Middle frontal gyrus (tissue), 1 donor: ENCODE data around the gene SUFU.
"Not testable (repeated sequence)": the region's sequence is repeated elsewhere in the genome, so short reads cannot be mapped to it uniquely, and the experiment has no call there.

Experiments used
- DNase-seq: peaks from one replicate; pipeline ENCODE4 v3.0.0-alpha.2; 2015; ENCODE audit warnings: low spot score; ENCODE audit errors: extremely low spot score

SUFU gene

DNA sequence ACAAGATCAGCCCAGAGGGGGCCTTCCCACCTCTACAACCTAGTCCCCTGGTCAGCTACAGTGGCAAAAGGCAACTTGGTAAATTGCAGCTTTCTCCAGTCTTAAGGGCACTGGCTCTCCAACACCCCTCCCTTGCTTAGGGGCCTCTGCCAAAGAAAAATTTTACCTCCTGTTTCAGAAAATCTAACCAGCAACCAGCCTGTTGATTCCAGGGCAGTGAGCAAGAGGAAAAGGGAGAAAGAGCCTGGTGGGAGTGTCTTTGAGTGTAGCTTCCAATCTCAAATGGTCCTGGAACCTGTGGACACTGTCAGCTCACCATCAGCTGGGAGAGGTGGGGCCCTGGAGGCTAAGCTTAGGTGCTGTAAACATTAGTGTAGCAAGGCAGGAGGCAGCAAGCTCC, 24.1 kb upstream of the SUFU start:
- no peak for DNase-seq

DNA sequence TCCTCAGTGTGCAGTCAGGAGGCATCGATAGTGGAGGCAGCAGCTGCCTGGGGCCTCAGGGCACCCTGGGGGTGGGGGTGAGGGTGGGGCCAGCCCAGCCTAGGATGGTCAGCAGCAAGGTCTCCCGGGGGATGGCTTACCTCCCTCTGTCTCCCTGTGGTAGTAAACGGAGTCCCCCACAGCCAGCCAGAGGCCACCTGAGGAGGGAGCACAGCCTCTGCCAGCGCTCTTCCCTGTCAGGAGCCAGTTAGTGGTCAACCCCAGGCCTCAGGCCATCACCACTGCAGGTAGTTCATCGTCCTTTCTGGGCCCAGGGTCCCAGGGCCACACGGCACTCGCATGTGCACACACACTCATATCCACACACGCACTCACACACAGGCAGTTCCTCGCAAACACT, 23.4 kb upstream of the SUFU start:
- no peak for DNase-seq

DNA sequence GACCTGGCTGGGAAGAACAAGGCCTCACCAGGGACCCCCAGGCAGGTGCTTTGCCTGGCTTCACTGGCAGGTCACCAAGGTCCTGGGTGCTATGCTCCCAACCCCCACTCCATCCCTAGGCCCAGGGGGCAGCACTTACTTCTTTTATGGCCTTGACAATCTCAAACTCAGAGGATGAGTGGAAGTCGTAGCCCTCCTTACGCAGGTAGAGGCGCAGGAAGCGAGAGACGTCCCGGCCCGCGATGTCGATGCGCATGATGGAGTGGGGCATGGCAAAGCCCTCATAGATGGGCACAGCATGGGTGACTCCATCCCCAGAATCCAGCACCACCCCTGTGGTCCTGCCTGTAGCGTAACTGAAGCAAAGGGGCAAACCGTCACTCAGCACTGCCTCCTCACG, 19.8 kb upstream of the SUFU start:
- DNase-seq: no peak

DNA sequence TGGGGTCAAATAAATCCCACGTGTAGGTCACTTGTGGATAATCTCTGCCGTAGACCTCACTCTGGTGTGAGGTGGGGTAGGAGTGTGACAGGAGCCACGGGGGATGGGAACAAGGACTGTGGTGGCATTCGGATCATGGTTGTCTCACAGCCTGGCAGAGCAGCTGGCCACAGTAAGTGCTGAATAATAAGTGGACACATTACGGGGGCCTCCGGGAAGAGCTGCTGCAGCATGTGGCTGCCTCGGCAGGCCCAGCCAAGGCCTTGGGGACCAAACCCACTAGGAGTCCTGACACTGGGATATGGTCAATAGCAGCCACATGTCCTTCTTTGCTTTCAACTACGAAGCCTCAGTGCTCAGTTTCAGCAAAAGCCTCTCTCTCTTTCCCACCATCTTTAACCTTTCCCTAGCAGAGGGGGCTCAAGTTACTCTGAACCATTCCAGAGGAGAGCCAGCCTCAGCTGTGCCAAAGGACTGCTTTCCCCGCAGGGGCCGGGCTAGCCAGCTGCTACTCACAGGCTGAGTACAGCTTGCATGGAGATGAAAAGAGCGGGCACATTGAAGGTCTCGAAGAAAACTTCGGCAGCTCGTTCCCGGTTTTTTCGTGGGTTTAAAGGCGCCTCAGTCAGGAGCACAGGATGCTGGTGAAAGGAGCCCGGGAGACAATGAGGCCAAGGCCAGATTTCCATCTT, 18.5 kb upstream of the SUFU start:
- DNase-seq: no peak

DNA sequence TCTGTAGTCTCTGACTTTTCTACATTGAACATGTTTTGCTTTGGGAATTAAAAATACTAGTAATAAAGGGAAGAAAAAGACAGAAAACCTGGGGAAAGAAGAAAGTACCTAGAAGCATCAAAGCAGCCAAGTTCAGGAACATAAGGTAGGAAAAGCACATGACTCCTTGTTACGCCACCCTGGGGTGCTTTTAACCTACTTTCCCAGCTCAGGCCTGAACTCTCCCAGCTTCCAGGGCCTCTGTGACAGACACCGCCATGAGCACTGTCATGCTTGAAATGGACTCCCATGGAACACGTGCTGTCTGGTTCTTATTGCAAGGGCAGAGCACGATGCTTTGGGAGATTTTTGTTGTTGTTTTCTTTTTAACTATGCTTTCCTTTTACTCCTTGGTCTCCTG, 12.6 kb upstream of the SUFU start:
- no peak for DNase-seq

DNA sequence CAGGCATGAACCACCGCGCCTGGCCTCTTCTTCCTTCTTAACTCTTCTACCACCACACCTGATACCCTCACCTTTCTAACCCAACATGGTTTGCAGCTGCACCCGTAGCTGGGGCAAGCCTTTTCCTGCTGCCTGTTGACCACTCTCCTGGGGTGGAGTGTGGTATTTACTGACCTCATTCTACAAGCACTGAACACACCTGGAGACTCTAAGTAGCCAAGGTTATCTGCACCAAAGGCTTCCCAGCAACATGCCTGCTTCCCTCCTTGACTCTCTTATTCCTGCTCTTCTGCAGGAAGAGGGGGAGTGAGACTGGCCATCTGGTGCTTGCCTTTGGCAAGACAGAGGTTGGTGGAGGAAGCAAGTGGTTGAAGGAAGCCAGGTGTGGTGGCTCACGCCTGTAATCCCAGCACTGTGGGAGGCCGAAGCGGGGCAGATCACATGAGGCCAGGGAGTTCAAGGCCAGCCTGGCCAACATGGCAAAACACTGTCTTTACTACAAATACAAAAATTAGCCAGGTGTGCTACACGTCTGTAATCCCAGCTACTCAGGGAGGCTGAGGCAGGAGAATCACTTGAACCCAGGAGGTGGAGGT, 11.3 kb upstream of the SUFU start:
- no peak for DNase-seq

DNA sequence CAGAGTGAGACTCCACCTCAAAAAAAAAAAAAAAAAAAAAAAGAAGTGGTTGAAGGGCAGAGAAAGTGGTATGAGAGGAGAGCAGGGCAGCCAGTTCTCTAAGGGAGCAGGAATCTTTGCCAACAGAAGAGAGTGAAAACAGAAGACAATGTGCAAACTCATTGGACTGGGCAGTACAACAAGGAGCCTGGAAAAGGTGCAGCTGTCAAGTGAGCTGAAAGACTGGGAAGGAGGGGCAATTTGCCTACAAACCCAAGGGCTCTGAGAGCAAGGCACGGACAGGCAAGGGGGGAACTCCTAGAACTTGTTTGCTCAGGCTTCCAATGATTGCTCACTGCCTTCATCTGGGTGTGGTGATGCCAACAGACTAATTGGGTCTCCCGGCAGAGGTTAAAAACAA, 10.8 kb upstream of the SUFU start:
- DNase-seq: no peak

DNA sequence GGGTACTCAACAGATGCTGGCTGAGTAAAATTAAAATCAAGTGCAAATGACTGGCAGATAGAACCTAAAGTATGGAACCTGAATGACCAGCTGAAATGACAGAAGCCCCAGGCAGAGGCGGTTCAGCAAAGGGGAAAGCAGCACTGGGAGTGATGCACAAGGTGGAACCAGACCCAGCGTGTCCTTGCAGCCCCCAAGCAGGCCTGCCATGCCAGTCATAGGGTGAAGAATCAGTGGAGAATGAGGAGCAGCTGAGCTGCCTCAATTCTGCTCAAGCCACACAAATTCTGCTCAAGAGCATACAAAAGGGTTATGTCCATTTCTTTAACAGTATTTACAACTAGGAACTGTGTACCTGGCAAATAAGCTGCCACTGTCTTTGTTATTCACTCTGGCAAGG, 10.0 kb upstream of the SUFU start:
- DNase-seq: no peak

DNA sequence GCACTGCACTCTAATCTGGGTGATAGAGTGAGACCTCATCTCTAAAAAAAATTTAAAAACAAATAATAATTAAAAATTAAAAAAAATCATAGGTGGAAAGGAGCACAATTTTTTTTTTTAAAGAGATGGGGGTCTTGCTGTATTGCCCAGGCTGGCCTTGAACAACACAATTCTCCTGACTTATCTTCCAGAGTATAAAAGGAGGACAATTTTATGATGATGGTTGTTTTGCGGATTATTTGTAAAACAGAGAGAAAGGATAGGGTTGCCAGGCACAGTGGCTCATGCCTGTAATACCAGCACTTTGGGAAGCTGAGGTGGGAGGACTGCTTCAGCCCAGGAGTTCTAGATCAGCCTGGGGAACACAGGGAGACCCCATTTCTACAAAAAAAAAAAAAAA, 6.2 kb upstream of the SUFU start:
- no peak for DNase-seq

DNA sequence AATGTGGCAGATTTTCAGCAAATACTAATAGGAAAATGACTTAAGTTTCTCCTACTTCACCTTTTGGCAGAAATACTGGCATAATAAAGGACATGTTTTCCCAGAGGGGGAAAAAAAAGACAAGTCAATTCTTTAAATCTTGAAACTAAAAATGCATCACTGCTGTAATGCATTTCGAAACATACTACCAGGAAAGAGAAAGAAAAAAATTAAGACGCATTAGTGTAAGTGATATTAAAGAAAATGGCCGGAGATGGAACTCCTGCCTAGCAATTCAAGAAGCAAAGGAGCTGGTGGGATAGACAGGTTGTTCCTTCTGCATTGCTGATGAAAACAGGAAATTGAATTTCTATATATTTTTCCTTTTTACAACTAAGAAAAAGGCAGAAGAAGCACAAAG, 4.4 kb upstream of the SUFU start:
- DNase-seq: no peak

DNA sequence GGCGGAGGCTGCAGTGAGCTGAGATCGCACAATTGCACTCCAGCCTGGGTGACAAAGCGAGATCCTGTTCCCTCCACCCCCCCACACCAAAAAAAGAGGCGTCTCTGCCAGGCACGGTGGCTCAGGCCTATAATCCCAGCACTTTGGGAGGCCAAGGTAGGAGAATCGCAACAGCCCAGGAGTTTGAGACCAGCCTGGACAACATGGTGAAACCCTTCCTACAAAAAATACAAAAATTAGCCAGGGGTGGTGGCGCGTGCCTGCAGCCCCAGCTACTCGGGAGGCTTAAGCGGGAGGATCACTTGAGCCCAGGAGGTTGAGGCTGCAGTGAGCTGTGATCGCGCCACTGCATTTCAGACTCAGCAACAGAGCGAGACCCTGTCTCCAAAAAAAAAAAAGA, 3.1 kb upstream of the SUFU start:
- DNase-seq: not testable (repeated sequence)

DNA sequence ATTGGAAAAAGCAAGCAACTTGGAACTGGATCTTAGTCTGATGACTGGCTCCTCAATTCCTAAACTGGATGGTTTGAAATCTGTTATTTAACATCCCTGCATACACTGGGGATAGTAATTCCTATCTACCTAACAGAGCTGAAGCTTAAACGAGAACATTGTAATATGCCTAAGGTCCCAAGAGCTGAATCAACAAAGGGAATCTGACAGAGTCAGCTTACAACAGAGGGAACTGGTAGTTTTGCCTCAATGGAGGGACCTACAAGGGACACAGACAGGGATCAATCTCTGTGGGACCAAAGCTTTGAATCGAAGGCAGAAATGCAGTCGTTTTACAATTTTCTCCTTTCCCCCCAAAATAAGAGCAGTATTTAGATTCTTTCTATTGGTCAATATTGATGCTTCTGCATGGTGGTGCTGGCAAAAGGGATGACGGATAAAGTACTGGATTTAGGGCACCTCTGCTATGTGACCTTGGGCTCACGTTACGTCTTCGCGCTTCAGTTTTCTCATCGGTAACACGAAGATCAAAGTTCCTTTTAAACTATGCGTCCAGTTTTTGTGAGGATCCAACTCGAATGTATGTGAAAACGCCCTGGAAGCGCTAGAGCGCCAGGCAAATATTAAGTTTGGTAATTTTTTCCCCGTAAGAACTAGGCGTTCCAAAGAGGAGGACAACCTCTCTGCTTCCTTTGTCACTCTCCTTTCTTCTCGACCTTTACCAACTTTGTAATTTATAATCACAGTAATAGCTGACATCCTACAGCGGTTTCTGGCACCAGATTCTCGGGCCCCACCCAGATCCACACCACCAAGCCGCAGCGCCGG, 2.4 kb upstream of the SUFU start:
- DNase-seq: no peak

DNA sequence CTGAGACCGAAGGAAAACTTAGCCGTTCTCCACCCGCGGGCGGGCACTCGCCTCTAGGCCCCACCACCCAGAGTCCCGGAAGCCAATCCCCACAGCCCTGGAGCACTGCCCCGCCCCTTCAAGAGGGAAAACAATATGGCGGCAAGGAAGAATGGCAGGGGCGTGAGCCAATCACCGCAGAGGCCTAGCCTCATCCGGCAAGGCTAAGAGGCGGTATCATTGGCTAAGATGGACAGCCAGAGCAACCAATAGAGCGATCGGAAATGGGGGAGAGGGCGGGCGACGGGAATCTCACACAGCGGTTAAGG, 1.8 kb upstream of the SUFU start:
- peak; percentile 96 for DNase-seq

DNA sequence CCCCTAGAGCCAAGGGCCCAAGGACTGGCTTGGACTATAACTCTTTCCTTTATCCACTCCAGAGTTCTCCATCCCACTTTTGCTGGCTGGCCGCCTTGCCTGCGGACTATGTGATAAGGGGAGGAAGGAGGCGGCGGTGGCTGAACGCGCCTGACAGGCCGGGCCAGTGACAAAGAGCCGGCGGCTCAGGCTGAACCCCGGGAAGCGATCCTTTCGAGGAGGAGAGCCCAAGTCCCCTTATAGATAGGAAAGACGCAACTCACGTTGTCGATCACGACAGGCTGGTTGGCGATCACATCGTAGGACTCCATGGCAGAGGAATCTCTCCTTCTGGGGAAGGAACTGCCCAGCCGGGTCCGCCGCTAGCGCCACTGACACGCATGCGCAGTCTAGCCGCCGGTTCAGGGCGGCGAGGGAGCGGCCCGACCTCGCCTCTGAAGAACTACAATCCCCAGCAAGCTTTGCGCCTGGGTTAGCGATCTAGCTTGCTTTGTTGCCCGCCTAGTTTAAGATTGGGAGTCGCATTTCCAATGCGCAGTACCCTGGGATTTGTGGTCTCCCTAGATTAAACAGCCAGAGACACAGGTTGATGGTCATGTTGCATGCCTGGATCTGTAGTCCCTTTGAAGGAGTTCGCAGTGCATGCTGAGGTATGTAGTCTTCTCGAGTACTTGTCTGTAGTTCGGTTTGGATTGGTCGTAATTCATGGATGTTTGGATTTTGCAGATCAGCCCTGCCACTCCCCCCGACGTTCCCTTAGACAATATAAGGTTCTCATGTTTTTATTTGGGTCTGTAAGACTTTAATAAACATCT, 1.2 kb upstream of the SUFU start, which contains the start of gene ACTR1A:
ACTR1A (minus strand) TSS at position 376 of the 815 bp plus-strand sequence; CDS start at position 311, 65 bp downstream.
- DNase-seq: peak; percentile 99

DNA sequence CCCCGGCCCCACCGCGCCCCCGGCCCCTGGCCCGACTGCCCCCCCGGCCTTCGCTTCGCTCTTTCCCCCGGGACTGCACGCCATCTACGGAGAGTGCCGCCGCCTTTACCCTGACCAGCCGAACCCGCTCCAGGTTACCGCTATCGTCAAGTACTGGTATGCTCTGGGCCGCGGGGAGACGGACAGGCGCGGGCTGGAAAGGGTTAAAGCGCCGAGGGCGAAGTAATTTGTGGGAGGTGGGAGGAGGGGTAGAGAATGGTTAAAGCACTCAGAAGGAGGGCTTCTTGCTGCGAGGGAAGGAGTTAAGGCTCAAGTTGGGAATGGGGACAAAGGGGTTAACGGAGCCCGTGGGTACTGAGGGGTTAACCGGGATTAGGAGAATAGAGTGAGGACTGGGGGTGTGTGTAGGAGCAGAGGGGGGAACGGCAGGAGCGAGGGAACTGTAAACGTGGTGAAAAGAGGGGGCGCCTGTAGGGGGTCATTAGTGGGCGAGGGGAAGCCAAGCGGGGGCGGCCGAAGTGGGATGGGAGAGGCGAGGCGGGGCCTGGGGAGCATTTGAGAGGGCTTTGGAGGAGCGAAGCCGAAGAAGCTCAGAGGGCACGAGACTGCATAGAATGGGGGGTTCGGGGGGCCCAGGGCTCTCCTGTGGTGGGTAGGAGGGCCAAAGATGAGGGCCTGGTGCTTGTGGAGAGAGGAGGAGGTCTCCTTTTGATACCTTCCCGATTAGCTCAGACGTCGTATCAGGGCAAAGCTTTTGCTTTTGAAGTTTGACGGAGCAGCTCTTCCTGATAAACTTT, 605 bp downstream of the SUFU start:
- DNase-seq: no peak

DNA sequence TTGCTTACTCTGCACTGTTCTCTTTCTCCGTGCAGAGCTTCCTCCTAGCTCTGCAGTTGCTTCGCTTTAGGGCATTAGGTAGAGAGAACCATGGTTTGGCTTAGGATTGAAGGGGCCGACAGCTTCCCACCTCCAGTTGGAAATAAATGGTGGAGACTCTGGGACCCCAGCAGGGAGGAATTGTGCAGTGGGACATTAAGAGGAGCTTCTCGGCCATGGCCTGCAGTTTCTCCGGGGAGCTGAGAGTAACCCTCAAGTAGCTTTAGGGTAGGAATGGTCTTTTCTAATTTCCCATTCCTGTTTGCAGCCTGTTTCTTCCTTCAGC, 1.2 kb downstream of the SUFU start:
- no peak for DNase-seq

DNA sequence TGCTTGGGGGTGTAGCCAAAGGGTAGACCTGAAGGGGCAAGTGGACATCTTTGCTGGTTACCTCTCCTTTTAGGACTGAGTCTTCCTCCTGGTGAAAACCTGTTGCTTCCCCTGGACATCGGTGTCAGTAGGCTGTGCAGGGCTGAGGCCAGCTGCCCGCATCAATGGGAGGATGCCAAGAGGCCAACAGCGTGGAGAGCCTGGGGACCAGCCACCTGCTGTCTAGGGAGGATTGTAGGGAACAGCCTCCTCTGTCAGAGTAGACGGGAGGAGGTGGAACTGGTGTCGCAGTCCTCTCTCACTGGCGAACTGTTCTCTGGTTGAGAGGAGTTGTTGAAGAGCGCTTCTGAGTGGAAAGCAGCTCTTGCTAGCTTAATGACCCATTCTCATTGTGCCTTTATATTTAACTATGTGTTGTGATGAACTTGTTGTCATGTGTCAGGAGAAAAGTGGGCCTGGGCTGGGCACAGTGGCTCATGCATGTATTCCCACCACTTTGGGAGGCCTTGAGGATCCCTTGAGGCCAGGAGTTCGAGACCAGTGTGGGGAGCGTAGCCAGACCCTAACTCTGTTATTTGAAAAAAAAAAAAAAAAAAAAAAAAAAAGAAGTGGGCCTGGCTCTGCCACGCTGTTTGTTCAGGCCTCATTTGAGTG, 1.8 kb downstream of the SUFU start:
- DNase-seq: no peak

DNA sequence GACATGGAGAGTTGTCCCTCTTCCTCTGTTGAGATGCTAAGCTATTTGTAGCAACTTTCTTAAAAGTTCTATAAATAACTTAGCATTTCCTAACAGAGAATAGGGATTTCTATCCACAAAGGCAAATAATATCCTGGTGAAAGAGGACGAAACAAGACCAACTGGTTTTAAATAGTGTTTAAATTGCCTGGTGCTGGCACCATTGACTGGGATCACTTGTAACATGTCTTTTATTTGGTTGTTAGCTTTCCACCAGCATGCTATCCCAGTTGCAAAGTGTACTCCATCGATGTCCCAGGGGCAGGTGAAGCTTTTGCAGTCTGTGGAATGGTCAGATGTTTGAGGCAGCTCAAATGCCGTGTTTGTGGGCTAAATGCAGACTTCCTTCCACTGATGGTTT, 3.7 kb downstream of the SUFU start:
- no peak for DNase-seq

DNA sequence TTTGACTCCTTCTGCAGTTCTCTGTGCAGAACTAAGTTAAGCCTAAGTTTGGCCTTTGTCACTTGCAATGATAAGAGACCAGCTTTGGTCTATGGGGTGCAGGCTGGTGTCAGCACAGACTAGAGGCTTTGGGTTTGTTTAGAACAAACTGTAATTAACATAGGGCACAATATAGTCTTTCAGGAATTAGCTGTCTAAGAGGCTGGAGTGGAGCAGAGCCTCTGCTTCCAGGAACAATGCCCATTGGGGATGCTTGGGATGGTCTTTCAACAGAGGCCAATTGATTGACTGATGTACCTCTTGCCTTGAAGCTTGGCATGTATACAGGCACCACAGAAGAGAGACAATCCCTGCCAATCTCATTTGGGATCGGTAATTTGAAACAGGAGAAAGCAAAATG, 4.7 kb downstream of the SUFU start:
- no peak for DNase-seq

DNA sequence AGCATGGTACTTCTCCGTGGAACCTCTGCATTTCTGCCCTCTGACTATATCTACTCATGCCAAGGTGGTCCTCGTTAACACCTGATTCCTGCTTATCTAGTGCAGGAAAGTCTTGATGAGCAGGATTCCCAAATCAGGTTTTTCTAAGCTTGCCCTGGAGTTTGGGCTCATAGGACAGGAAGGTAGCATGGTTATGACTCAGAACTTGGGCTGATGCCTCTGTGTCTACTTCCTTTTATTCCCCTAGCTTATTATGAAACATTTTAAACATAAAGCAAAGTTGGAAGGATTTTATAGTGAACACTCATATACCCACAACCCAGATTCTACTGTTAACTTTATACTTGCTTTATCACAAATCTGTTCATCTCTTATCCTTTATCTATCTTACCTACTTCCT, 5.6 kb downstream of the SUFU start:
- no peak for DNase-seq
